Bronchial epithelial cell (primary cell): Measurements from ENCODE around the gene OR14A16. TPM values are rescaled to one million over a fixed set of nuclear protein-coding genes. Genes with fewer than 3 reads are reported as not detected.

Experiments used
- DNase-seq: peaks from one replicate; pipeline ENCODE4 v3.0.0-alpha.2; 2010; ENCODE audit warnings: low read depth
- FAIRE-seq: peaks from 2 replicates; lab custom pipeline; 2011; peaks lifted over from hg19 to GRCh38; lab: Jason Lieb, UNC
- H3K27me3 ChIP-seq: 2 replicates; pipeline ENCODE4 v1.5.1; 2011; ENCODE audit warnings: low read length; ENCODE audit not compliant: control insufficient read depth, insufficient read depth
- H3K36me3 ChIP-seq: 2 replicates; pipeline ENCODE4 v1.5.1; 2011; ENCODE audit warnings: low read length; ENCODE audit not compliant: control insufficient read depth, insufficient read depth
- H3K4me3 ChIP-seq: 2 replicates; pipeline ENCODE4 v1.5.1; 2011; ENCODE audit warnings: mild to moderate bottlenecking, low read depth, low read length, control low read depth
- CTCF ChIP-seq: IDR thresholded peaks from 2 replicates; pipeline ENCODE4 v1.5.1; 2011; ENCODE audit warnings: mild to moderate bottlenecking, moderate library complexity, low read length, control low read depth, inconsistent platforms; ENCODE audit not compliant: insufficient read depth, severe bottlenecking
- total RNA-seq: library from RNA; depleted of rRNA; stranded (reverse); fragments of >200 nt; gene quantifications from 2 replicates; pipeline ENCODE4 v1.2.1, GENCODE V29; 2014

Gene OR14A16
- total RNA-seq, 1 donor from 2014 or later = not detected

DNA sequence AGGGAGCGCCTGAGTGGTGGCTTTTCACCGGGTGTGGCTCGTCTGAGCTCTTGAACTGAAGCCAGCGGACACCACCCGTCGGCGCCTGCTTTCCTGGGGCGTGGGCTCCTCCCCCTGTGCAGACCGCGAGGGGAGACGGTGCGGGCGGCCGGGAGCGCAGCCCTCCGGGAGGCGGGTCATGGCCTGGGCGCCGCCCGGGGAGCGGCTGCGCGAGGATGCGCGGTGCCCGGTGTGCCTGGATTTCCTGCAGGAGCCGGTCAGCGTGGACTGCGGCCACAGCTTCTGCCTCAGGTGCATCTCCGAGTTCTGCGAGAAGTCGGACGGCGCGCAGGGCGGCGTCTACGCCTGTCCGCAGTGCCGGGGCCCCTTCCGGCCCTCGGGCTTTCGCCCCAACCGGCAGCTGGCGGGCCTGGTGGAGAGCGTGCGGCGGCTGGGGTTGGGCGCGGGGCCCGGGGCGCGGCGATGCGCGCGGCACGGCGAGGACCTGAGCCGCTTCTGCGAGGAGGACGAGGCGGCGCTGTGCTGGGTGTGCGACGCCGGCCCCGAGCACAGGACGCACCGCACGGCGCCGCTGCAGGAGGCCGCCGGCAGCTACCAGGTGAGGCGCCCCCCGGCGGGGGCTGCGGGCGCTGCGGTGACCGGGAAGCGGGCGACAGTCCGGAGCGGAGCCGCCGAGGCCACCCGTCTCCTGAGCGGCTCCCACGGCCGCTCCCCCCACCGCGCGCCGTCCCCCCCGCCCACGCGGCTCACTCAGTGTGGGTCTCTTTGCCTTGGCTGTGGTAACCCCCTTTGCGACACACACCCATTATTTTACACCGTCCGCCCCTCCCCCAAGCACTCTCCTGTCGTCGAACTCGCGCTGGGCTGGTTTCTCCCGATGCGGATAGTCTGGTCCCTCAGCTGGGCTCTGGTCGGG is 33.4 kb upstream of the OR14A16 start, which contains the start of gene TRIM58:
TSS of gene TRIM58 (plus strand) at position 119 of the 916 bp plus-strand sequence. CDS start at position 179, 60 bp downstream.
- DNase-seq = no peak
- Histone ChIP-seq H3K36me3 (no peaks in the 10 kb centered on the region), H3K4me3 (no peak within 1 kb of the TSS), H3K27me3 (no peaks in the 10 kb centered on the region)
- TF ChIP-seq CTCF = no peak
- no peak for FAIRE-seq

DNA sequence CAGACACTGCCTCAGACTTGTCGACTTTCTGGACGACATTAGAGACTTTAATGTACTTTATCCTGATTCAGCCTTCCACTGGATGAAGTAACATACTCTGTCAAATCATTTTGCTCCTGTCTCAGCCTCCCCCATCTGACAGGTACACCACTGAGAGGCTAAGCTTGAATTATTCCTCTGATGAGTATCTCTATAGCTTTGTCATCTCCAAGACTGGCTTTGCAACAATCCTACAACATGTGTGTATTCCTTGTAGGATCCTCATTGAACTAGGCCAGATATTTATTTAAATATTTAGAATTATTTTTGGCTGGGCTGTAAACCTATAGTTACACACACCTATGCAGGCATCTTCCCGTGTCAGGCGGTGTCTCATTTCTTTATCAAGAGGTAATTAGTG is 32.0 kb upstream of the OR14A16 start:
- Histone ChIP-seq H3K36me3 (no peaks in the 10 kb centered on the region), H3K27me3 (no peaks in the 10 kb centered on the region), H3K4me3 (no peak overlapping the region)
- no peak for TF ChIP-seq CTCF
- DNase-seq = no peak
- FAIRE-seq = no peak

DNA sequence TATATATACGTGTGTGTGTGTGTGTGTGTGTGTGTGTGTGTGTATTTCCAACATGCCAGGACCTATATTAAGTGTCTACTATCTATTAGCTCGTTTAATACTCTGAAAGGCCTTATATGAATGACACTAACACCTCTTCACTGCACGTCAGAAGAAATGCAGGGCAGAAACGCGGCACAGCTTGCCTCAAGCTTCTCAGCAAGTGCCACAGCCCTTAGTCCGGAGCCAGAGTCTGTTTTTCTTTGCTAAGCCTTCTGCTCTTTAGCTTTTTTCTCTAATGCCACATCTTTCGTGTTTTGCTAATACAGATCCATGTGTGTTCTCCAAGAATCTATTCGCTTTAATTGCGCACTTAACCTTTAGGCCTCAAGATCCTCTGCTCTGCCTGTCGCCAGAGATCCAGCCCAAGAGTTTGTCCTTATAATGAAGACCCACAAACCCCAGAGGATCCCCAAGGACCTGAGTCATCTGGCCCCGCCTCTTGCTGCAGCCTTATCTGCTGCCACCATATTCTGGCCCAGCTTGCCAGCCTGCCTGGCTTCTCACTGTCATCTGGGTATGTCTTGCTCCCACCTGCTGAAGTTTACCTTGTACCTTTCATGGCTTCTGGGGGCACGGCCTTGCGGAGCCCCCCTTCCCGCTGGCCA is 31.1 kb upstream of the OR14A16 start:
- DNase-seq = no peak
- Histone ChIP-seq H3K36me3 (no peaks in the 10 kb centered on the region), H3K4me3 (no peak overlapping the region), H3K27me3 (no peaks in the 10 kb centered on the region)
- no peak for TF ChIP-seq CTCF
- no peak for FAIRE-seq

- TF ChIP-seq CTCF = no peak
- DNase-seq (peak; percentile 0), FAIRE-seq (no peak)
- Histone ChIP-seq H3K4me3 (no peak overlapping the region), H3K27me3 (no peaks in the 10 kb centered on the region), H3K36me3 (no peaks in the 10 kb centered on the region)
Measured at GRCh38 chr1:247849616-247850015, 25.7 kb upstream of the OR14A16 start.

GRCh38 chr1:247848346-247848745 is 24.4 kb upstream of the OR14A16 start:
- Histone ChIP-seq H3K36me3 (no peaks in the 10 kb centered on the region), H3K27me3 (no peaks in the 10 kb centered on the region), H3K4me3 (no peak overlapping the region)
- DNase-seq (no peak), FAIRE-seq (no peak)
- TF ChIP-seq CTCF = no peak
